ENCODE results near the gene TEAD3. TPM values are rescaled to one million over a fixed set of nuclear protein-coding genes. Genes with fewer than 3 reads are reported as not detected.

Gene TEAD3
- total and polyA plus RNA-seq, 11 donors = 25.8 to 54.3 (median 35.2) TPM

DNA sequence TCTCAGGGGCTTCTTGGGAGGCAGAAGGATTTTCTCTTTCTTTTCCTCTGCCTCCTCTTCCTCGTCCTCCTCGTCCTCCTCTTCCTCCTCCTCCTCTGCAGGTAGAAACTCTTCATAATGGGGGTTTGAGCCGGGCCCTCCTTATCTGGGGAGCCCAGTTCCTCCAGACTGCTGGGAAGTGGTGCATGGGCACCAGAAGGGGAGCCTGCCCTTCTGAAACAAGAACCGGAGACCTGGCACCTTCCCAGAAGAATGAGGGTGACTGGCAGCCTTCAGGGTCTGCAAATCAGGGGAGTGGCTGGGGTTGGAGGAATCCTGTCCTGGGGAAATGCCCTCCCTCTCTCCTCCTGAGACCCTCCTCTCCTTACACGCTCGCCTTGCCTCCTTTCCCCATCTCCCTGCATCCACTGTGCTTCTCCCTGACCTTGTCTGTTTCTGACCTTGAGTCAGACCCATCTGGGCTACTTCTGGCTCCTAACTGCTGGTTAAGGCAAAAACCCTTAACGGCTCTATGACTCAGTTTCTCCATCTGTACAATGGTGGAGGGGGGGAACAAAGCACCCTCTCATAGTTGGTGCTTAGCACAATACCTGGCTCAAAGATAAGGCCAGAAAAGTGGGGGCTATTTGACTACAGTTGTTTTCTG, 14.2 kb upstream of the TEAD3 start:
- DNase-seq (peak in 1 of 5 donors; percentile 15), ATAC-seq (no peak)
- intact Hi-C loops (cut with DNase I) = loop anchor here in 1 of 10 donors (10.0 kb wide), 1 partner anchor 134 kb away; no protein-coding TSS in a partner anchor
- TF ChIP-seq, protein P1, sequence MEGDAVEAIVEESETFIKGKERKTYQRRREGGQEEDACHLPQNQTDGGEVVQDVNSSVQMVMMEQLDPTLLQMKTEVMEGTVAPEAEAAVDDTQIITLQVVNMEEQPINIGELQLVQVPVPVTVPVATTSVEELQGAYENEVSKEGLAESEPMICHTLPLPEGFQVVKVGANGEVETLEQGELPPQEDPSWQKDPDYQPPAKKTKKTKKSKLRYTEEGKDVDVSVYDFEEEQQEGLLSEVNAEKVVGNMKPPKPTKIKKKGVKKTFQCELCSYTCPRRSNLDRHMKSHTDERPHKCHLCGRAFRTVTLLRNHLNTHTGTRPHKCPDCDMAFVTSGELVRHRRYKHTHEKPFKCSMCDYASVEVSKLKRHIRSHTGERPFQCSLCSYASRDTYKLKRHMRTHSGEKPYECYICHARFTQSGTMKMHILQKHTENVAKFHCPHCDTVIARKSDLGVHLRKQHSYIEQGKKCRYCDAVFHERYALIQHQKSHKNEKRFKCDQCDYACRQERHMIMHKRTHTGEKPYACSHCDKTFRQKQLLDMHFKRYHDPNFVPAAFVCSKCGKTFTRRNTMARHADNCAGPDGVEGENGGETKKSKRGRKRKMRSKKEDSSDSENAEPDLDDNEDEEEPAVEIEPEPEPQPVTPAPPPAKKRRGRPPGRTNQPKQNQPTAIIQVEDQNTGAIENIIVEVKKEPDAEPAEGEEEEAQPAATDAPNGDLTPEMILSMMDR (IDR thresholded peaks at IDR 0.05) = no peak
- TF ChIP-seq POLR2A (IDR thresholded peaks at IDR 0.05) = no peak
- peaks cover 0 to 11% (median 0%) of the 10 kb centered on the region in 12 donors for H3K4me1 ChIP-seq
- no peaks in the 10 kb centered on the region for H3K36me3 ChIP-seq
- H3K4me3 ChIP-seq = peak overlapping the region in 3 of 12 donors; percentile 15 to 31 (median 31)
- whole genome bisulfite sequencing, 4 donors = 74 to 78% (median 75%) methylated on average over 7 of the region's 7 CpGs
- no peaks in the 10 kb centered on the region for H3K9me3 ChIP-seq
- H3K27me3 ChIP-seq = peaks cover 0 to 52% (median 10%) of the 10 kb centered on the region in 9 donors
- H3K27ac ChIP-seq = no peak overlapping the region

DNA sequence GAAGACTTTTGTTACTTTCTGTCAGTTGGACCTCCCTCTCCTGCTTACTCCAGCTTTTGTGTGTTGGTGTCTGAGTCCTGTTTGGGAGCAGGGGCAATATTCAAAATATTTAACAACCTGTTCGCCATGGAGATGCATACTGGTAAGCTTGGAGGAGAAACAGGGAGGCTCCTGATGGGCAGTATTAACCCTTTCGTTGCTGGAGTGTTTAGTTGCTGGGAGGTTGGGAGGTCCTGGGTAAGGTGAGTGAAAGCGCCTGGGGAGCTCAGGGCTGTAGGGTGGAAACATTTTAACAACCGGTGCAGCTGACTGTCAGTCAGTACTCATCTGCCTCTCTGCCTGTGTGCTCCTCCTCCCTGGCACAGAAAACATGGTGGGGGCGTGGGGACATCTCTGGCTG, 11.7 kb upstream of the TEAD3 start:
- Histone ChIP-seq H3K4me3 (no peak overlapping the region), H3K27ac (no peak overlapping the region), H3K27me3 (peaks cover 0 to 65% (median 10%) of the 10 kb centered on the region in 9 donors), H3K9me3 (no peaks in the 10 kb centered on the region), H3K36me3 (no peaks in the 10 kb centered on the region), H3K4me1 (peaks cover 0 to 11% (median 0%) of the 10 kb centered on the region in 12 donors)
- 53 to 67% (median 60%) methylated on average over 5 of the region's 5 CpGs for WGBS, 4 donors
- intact Hi-C loops (cut with DNase I) = no loop called here
- DNase-seq (no peak), ATAC-seq (no peak)
- TF ChIP-seq, protein P1 (IDR thresholded peaks at IDR 0.05) = no peak
- no peak for TF ChIP-seq POLR2A (IDR thresholded peaks at IDR 0.05)

DNA sequence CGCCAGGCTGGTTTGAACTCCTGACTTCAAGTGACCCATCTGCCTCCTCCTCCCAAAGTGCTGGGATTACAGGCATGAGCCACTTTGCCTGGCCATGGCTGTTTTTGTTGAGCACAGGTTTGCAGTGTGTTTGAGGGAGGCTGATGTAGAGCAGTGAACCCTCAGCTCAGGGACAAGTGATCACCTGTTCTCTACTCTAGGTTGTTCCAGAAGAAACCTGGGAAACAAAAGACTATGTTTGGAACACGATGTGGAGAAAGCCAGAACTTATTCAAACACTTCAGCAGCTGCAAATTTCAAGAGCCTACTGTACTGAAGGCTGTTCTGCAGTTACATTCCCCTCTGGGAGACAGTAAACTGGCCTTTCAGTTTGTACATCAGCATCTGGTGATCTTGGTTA, 11.1 kb upstream of the TEAD3 start:
- intact Hi-C loops (cut with DNase I) = no loop called here
- Histone ChIP-seq H3K4me1 (peaks cover 0 to 11% (median 0%) of the 10 kb centered on the region in 12 donors), H3K27ac (no peak overlapping the region), H3K9me3 (no peaks in the 10 kb centered on the region), H3K36me3 (no peaks in the 10 kb centered on the region), H3K4me3 (no peak overlapping the region), H3K27me3 (peaks cover 0 to 69% (median 10%) of the 10 kb centered on the region in 9 donors)
- 66 to 84% (median 82%) methylated on average over 2 of the region's 2 CpGs for WGBS, 4 donors
- no peak for TF ChIP-seq POLR2A (IDR thresholded peaks at IDR 0.05)
- TF ChIP-seq, protein P1 (IDR thresholded peaks at IDR 0.05) = no peak
- no peak for ATAC-seq
- no peak for DNase-seq

DNA sequence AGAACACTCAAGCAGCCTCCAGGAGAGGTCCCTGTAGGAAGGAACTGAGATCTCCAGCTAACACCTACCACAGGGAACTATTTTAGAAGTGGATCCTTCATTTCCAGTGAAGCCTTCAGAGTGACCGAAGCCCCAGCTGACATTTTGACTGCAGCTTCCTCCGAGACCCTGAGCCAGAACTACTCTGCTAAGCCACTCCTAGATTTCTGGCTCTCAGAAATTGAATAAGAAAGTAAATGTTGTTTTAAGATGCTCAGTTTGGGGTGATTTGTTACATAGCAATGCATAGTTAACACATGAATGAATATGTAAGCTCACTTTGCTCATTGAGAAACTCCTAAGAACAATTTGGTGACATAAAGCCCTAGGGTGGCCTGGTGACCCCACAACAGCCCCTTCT, 10.3 kb upstream of the TEAD3 start:
- H3K36me3 ChIP-seq = no peaks in the 10 kb centered on the region
- 89 to 94% (median 92%) methylated on average over 2 of the region's 2 CpGs for WGBS, 4 donors
- no peak overlapping the region for H3K27ac ChIP-seq
- intact Hi-C loops (cut with DNase I) = no loop called here
- H3K27me3 ChIP-seq = peaks cover 0 to 70% (median 10%) of the 10 kb centered on the region in 9 donors
- no peak overlapping the region for H3K4me3 ChIP-seq
- peaks cover 0 to 11% (median 0%) of the 10 kb centered on the region in 12 donors for H3K4me1 ChIP-seq
- ATAC-seq = no peak
- no peaks in the 10 kb centered on the region for H3K9me3 ChIP-seq
- no peak for DNase-seq
- TF ChIP-seq, protein P1 (IDR thresholded peaks at IDR 0.05) = no peak
- no peak for TF ChIP-seq POLR2A (IDR thresholded peaks at IDR 0.05)
